Daoy (cell line): ENCODE results near the gene ADGRV1. TPM values are rescaled to one million over a fixed set of nuclear protein-coding genes. Genes with fewer than 3 reads are reported as not detected.

Source experiments
- DNase-seq: peaks from one replicate; pipeline ENCODE4 v3.0.0-alpha.2; 2015; ENCODE audit warnings: low read depth
- total RNA-seq: library from RNA; depleted of rRNA; stranded (reverse); fragments of >200 nt; shearing (Covaris generic); gene quantifications from 2 replicates; pipeline ENCODE4 v1.2.3, GENCODE V29; 2014

The ADGRV1 gene
- total RNA-seq, 1 experiment from 2014 or later, result 10.6 TPM

DNA sequence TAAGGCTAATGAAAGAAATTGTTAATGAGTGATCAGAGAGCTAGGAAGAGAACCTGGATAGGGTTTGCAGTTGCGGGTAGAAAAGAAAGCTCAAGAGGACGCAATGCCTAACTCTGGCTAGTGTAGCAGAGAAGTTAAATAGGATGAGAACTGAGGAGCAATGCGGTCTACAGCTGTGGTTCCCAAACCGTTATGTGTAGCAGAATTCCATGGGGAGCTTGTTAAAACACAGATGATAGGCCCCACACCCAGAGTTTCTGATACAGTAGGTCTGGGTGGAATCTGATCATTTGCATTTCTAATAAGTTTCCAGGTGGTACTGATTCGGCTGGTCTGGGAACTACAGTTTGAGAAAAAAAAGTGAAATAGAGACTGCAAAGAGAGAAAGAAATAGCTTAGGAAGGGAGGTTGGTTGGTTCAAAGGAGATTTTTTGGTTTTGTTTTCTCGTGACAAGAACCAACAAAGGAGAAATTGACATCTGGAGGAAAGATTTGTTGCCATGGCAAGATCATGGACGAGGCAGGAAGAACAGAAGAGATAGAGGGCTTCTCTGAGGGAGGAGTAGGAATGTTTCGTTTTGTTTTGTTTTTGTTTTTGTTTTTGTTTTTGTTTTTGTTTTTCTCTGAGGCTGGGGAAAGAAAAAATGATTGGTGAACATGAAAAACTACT lies 548.4 kb downstream of the ADGRV1 start:
- DNase-seq, result no peak

DNA sequence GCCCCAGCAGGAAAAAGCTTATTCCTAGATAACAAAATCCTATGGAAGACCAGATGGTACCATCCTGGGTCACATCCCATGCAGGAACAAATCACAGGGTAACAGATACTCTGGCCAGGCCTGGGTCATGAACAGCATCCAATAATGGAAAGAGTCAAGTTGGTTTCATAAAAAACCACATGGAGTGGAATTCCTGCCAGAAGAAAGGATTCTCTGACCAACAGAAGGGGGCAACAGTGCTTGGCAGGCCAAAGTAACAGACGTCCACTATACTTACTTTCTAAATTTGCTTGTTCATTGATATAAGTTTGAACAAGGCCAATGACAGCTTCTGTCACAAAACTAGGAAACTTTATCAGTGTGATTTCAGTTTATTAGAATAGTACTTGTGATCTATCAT lies 551.0 kb downstream of the ADGRV1 start:
- DNase-seq, result no peak

DNA sequence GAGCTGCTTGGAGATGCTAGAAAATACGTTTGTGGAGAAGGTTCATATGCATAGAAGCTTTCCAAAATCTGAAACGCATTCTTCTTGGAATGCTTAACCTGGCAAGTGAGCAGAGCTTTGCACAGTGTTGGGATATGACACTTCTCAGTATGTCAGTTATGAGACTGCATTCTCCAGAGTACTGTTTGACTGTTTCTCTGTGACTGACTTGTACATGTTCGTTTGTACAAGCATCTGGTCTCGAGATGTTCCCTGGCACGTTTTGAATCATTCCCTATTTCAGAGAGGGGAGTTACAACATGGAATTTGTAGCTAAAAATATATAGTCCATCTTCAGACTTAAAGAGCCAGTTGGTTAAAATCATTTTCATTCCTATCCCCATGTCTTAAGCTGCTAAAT lies 552.1 kb downstream of the ADGRV1 start:
- no peak for DNase-seq

DNA sequence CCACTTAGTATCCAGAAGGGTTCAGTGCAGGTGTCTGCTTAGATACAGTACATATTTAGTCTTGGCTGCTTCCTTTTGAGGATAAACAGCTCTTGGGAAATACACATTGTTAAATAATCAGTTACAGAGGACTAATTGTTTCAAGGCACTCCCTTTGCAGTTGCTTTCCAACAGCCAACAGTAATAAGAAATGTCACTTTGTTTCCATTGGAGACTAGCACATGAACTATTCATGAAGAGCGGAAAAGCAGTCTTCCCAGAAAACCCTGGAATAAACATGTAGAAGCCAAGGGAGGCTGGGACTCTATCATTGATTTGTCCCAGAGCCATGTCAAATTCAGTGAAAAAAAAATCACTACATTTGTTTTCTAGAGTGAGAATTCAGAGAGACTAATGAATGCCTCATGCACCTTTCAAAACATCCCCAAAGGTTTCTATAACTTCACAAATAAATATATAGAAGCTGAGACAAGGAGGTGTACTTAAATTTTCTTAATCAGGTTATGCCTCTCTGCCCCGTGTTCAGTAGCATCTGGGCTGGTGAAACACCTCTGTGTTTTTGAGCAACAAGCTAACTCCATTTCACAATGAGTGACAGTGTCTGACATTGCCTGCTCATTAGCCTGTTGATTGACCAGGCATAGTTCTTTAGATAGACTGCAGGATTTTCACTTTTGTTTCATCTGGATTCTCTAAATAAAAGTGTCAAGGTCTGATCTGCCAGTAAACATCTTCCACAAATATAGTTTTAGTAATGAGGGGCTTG lies 553.1 kb downstream of the ADGRV1 start:
- DNase-seq, result no peak

DNA sequence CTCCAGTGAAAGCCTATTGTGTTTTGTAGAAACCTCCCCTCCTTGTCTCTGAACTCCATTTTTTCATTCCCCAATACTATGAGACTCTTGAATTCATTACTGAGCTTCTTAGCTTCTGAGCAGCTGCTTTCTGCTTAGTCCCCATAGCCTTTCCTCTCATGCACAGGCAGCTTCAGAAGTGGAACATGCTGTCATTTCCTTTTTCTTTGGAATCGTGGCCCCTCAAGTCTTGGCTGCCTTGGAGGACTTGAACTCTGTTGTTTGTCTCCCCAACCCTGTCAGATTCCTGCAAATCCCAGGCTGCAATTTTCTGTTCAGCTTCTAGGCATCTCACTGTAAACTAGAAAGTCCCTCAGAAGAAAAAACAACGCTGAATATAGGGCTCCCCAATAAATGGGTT lies 556.1 kb downstream of the ADGRV1 start:
- no peak for DNase-seq

DNA sequence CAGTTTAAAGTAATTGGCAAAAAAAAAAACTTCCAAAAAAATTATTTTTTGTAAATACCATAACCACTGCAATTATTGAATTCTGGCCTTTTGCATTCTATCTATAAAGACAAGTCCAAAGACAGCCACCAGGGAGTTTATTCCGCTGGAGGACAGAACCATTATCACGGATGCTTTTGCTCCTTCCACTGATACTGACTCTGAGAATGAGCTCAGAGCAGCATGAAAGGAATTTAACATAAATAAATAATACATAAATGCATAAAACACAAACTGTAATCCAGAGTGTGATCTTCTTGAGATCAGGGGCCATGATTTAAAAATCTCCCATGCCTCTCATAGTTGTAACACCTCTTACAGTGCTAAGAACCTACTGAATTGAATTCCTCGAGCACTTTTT lies 559.8 kb downstream of the ADGRV1 start:
- DNase-seq, result no peak

DNA sequence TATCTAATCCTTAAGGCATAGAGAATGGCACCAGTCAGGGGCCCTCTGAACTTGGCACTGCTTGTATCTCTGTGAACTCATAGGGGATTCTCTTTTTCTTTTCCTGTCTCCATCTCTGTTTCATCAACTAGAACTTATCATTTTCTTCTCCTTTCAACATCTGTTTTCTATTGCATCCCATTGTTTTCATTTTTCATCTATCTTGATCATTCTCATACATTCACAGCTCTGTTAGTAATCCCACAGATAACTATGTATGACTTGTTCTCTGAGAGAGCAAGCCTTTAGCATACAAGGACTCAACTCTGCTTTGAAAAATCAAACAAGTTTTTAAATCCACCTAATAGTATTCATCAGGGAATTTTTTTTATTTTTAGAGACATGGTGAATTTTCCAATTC lies 560.2 kb downstream of the ADGRV1 start:
- DNase-seq, result no peak

DNA sequence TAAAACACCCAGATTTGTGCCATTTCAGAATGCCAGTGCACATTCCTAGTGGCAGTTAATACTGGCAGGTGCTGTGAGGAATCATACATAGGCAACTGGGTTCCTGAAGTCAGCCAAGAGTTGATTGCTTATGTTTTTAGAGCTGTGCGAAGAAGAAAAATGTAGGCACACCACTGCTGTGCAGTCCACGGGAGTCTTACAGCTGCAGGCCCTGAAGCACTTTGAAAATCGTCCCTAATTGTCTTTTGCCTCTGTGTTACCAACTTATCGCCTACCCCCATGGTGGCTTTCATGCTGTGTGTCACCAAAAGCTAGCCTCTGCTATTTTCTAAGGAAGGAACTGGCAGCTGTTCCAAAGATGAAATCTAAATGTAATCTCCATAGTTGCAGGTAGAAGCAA lies 560.6 kb downstream of the ADGRV1 start:
- no peak for DNase-seq

DNA sequence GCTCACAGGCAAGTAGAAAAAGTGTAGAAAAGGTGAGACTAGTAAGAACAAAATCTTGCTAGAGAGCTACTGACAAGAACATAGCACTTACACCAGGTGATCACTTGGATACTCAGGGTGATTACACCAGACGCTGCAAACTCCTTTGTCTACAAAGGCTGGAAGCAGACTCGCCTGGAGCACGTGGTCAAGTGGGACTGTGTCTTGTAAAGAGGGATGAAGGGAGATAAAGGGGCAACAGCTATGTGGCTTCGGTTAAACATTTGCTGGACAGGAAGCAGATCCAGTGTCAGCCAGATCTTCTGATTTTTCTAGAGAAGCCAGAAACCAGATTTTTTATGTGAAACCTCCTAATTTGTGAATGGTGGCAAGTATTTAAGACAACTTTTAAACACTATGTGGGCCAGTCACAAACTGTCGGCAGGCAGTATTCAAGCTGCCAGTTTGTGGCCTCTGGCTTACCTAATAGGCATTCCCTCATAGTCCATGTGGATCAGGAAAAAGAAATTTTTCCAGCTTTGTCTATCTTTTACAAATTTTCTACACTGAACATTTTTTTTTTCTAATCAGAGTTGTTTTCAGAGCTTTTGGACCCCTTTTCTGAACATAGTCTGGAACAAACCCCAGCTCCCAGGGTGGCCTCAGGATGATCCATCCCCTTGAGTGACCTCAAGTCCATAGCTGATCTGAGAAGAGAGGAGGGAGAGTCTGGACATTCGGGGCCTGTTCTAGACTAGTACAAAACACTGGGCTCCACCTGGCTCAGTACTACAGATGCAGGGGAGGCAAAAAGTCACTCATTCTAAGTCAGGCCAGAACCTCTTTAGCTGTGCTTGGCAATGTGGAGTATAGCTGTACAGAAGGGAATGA lies 561.6 kb downstream of the ADGRV1 start:
- DNase-seq, result no peak

DNA sequence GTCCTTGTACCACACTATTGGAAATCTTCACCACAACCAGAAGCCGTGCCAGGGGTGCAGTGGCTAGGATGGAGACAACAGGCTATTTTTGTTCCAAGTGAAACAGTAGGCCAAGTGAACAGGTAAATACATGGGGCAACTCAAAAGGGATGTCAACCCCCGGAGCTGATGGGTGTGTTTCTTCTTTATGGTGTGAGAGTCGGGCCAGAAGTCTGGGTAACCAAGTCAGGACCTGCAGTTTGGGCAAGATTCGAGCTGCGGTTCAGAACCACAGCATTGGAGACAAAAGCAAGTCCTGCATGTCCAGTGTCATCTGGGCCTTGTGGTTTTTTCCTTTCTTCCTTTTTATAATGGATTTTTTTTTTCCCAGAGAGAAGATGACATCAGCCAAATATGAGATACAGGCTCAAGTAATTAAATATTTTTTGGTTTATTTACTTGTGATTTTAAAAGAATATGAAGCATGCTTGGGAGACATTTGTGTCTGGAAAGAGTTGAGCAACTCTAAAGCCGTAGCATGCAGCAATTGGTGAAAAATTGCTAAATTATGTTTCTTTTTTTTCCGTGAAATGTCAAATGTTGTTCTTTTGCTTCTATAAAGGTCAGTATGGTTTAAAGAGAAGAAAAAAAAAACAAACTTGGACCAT lies 562.9 kb downstream of the ADGRV1 start:
- no peak for DNase-seq

DNA sequence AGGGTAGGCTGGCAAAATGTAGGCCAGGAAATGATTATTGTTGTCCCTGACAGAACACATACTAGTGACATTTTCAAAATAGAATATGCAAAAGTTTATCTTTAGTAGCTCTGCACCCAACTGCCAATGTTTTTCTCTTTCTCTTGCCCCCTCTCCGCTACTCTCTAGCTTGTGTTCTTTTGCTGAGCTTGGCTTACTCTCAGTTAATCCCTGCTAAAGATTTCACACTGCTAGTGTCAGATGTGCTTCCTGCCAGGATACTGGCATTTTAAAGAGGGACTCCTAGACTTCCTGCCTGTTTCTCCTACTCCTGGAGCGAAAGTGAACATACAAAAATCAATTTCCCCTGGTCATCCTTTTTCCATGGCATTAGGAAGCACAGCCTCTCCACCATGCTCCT lies 564.1 kb downstream of the ADGRV1 start:
- no peak for DNase-seq

DNA sequence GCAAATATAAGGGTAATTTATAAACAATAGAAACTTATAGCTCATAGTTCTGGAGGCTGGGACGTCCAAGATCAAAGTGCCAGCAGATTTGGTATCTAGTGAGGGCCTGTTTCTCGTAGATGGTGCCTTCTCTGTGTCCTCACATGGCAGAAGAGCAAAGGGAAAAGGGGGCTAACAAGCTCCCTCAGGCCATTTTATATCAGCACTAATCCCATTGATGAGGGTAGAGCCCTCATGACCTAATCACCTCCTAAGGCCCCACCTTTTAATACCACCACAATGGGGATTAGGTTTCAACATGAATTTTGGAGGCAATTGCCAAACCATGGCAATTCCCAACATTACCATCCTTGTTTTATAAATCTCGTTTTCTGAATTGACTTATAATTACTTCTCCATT lies 564.7 kb downstream of the ADGRV1 start:
- no peak for DNase-seq

DNA sequence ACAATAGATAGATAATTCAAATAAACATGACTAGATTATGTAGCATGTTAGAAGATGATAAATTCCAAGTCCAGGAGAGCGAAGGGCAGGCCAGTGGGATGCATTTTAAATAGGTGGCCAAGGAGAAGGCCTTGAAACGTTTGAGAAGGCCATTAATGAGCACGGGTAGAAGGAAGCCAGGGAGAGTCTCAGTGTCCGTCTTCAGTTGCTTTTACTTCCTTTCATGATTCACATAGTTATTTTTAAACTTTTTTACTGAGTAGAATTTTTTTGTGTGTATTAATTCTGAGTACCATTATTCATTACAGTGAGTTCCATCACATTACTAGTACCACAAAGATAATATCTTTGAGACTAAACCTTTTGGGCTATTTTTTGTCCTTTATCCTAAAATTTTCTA lies 565.3 kb downstream of the ADGRV1 start:
- no peak for DNase-seq

DNA sequence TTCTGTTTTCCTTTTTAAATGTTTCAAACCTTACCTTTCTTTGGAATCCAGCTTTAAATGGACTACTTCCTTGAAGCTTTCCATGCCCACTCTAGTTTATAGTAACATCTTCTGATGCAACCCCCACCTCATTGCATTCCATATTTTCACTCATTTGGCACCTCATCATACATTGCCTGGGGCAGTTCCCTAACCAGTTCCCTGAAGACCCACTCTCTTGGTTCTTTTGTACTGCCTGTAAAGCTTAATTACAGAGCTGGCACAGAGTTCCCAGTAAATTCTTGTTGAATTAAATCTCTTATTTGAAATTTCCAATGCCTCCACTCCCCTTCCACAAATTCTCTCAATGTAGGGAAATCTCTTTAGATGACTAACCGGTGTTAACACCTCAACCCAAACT lies 567.3 kb downstream of the ADGRV1 start:
- no peak for DNase-seq

DNA sequence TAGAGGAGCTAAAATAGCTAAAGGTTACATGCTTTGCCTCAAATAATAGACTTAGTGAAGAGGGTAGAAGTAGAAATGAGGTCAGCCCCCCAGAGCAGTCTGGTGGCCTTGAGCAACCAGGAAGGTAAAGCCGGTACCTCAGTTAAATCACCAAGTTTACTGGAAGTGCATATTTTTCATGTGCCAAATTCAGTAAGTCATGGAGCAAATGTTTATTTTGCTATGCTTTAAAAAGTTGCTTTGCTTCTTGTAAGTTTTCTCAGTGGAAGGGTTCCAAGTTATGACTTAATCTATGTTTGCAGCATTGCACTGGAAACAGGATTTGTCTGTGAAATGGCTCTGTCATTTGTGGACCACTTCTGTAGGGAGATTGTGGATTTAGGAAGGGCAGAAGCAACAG lies 567.9 kb downstream of the ADGRV1 start:
- peak; percentile 14 for DNase-seq

DNA sequence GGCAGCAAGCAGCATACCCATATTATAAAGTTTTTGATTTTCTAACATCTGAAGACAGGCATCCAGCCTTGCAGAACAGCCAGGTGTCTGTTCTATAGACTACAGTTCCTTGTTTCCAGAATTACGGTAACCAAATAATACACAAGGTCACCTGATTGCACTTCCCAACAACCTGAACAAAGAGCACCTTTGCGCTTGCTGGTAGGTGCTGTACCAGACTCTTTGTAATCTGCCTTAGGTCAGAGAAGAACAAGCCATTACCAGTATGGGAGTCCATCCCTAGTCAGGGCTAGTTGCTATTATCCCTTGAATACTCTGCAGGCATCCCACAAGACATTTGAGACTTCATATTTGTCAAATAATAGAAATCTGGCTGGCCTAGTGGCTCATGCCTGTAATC lies 568.3 kb downstream of the ADGRV1 start:
- DNase-seq, result no peak

DNA sequence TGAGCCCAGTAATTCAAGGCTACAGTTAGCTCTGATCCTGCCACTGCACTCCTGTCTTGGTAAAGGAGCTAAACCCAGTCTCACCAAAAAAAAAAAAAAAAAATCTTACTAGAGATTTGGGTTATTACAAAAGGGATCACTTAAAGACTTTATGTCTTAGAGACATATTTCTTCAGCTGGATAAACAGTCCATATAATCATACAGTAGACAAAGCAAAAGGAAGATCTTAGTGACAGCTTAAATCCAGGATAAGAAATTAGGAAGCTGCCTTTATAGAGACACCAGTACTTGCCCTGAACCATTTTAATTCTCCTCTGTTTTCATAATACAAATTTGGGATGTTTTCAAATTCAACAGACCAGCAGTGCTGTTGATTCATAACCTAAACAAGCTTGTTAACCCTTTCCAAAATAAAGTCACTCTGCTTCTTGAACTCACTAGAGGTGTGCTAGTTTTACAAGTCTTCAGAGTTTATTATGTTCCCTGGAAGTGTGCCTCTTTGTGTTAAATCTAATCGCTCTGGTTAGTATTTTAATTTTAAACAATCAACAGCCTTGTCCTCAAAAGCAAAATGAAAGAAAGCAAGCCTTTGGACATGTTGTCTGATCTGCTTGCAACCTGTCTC lies 569.0 kb downstream of the ADGRV1 start:
- DNase-seq, result no peak

DNA sequence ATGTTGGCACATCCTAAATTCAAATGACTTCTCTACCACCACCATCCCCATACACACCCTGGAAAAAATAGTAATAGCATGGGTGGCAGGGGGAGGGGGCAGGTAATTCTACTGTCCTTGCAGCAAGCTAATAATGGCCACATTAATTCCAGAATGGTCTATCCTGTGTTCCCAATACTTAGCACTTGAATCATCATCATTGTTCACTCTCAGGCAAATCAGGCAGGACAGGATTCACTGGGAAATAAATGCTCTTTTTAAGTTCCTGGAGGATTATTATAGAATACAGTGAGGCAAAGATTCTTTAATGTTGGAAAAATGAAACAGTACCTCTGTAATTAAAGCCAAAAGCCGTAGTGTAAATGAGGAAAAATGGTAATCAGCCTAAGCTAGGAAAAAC lies 570.0 kb downstream of the ADGRV1 start:
- no peak for DNase-seq

DNA sequence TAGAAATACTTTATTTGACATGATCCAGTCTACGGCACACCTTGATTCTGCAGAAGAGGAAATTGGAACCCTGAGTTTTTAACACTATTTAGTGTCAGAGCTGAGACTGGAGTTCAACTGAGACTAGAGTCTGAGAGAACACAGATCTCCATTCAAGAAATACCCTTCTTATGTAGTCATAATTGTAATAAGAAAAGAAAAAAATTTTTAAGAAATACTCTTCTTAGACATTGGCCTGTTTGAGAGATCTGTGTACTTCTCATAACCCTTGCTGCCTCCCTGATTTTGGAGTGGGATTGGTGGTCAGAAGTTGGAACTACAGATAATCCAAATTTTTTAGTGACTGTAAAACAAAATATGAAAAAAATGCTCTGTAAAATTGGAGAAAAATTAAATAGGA lies 571.2 kb downstream of the ADGRV1 start:
- no peak for DNase-seq

DNA sequence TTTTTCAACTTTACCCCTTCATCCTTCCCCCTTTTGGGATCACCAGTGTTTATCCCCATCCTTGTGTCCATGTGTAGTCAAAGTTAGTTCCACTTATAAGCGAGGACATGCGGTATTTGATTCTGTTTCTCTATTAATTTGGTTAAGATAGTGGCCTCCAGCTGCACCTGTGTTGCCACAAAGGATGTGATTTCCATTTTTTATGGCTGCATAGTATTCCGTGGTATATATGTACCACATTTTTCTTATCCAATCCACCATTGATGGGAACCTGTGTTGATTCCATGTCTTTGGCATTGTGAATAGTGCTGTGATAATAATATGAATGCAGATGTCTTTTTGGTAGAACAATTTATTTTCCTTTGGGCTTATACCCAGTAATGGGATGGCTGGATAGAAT lies 572.2 kb downstream of the ADGRV1 start:
- no peak for DNase-seq

DNA sequence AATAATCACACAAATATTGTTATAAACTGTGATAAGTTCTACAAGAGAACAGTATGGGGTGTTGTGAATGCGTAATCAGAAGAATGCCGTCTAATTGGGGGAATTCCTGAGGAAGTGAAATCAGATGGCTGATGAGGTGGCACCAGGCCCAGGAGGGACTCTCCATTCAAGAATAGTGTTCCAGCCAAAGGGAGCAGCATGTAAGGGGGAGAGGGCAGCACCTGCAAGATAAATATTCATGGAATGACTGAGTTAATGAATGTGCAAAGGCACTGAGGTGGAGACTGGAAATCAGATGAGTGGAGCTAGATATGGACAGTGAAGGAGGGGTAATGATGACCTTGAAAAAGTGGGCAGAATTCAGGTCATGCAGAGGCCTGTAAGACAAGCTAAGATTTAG lies 574.0 kb downstream of the ADGRV1 start:
- DNase-seq, result peak; percentile 21

DNA sequence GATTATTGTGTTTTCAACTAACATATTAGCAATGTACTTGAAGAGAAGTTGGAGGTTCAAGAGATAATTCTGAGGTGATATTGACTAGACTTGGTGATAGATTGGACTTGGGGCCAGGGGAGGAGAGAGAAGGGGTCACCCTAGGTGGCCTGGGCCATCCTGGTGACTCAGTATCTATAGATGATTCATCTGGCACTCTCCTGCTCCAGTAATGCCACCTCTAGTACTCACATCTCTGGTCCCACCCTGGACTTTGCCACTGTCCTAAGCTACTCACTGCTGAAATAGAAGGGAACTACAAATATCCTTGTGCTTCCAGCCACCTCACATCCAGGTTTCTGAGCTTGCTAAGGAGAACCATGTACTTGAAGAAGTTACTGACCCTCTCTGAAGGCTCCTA lies 574.6 kb downstream of the ADGRV1 start:
- DNase-seq, result no peak
